ENCODE data around the gene MYADML2.

MYADML2 gene

DNA sequence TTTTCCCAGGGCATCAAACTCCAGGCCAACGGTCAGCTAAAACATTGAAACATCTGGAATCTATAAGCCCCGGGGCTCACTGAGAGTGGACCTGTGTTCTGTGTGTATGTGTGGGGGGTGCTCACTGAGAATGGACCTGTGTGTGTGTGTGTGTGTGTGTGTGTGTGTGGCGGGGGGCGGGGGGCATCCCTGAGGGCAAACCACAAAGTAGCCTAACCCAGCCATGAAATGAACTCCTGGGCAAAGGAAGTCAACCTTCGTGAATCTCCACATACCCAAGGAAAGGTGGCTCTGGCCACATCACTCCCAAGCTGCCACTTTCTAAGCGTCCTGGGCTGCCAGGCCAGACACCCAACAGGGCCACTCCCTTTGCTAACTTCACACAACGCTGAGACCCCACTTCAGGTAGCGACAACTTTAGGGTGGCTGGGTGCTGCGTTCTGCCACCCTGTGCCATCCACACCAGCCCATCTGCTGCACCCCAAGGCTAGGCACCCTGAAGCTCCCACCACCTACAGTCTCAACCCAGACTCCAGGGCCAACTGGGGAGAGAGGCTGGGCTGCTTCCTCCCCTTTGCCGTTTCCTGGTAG, 21.1 kb downstream of the MYADML2 start:
- H3K4me3 ChIP-seq (ENCODE audit: low read length) = peak overlapping the region; percentile 95
- H4K20me1 ChIP-seq (ENCODE audit: insufficient read depth, low read length) = peaks cover 24% of the 10 kb centered on the region
- H3K27ac ChIP-seq (ENCODE audit: low read length) = peak overlapping the region; percentile 69
- H3K27me3 ChIP-seq (ENCODE audit: low read depth, low read length) = no peaks in the 10 kb centered on the region
- peak overlapping the region; percentile 74 for H3K4me2 ChIP-seq (ENCODE audit: low read length)
- H3K4me1 ChIP-seq (ENCODE audit: low read length) = peaks cover 13% of the 10 kb centered on the region; the same call in 1 of the 2 replicates
- no peak for TF ChIP-seq EZH2phosphoT487 (IDR thresholded peaks at IDR 0.05; ENCODE audit: low read depth)
- no peak for TF ChIP-seq CTCF (IDR thresholded peaks at IDR 0.05; ENCODE audit: low read depth, low read length)
- peak overlapping the region; percentile 86 for H3K9ac ChIP-seq (ENCODE audit: low read length)
- no peaks in the 10 kb centered on the region for H3K36me3 ChIP-seq (replicated peaks; ENCODE audit: low read depth, low read length)
- H3K79me2 ChIP-seq (ENCODE audit: low read length) = peaks cover 68% of the 10 kb centered on the region
- no peaks in the 10 kb centered on the region for H3K9me3 ChIP-seq (ENCODE audit: insufficient read depth, low read length)
- H2AFZ ChIP-seq (ENCODE audit: low read depth, low read length) = no peak overlapping the region

GRCh38 chr17:81924557-81925532, 22.2 kb downstream of the MYADML2 start:
- Histone ChIP-seq H3K4me3 (ENCODE audit: low read length) (no peak overlapping the region), H3K9me3 (ENCODE audit: insufficient read depth, low read length) (no peaks in the 10 kb centered on the region), H3K79me2 (ENCODE audit: low read length) (peaks cover 76% of the 10 kb centered on the region), H3K4me1 (ENCODE audit: low read length) (peaks cover 13% of the 10 kb centered on the region; the same call in 1 of the 2 replicates), H4K20me1 (ENCODE audit: insufficient read depth, low read length) (peaks cover 24% of the 10 kb centered on the region), H3K27ac (ENCODE audit: low read length) (no peak overlapping the region), H3K4me2 (ENCODE audit: low read length) (no peak overlapping the region), H2AFZ (ENCODE audit: low read depth, low read length) (no peak overlapping the region), H3K36me3 (replicated peaks; ENCODE audit: low read depth, low read length) (peaks cover 3% of the 10 kb centered on the region), H3K27me3 (ENCODE audit: low read depth, low read length) (no peaks in the 10 kb centered on the region), H3K9ac (ENCODE audit: low read length) (no peak overlapping the region)
- TF ChIP-seq CTCF (IDR thresholded peaks at IDR 0.05; ENCODE audit: low read depth, low read length) (no peak), EZH2phosphoT487 (IDR thresholded peaks at IDR 0.05; ENCODE audit: low read depth) (no peak)

GRCh38 chr17:81923302-81924260, 23.5 kb downstream of the MYADML2 start:
- no peaks in the 10 kb centered on the region for H3K9me3 ChIP-seq (ENCODE audit: insufficient read depth, low read length)
- no peak overlapping the region for H2AFZ ChIP-seq (ENCODE audit: low read depth, low read length)
- no peaks in the 10 kb centered on the region for H3K27me3 ChIP-seq (ENCODE audit: low read depth, low read length)
- peaks cover 7% of the 10 kb centered on the region; the same call in 1 of the 2 replicates for H3K4me1 ChIP-seq (ENCODE audit: low read length)
- no peak overlapping the region for H3K27ac ChIP-seq (ENCODE audit: low read length)
- no peak overlapping the region for H3K4me3 ChIP-seq (ENCODE audit: low read length)
- peaks cover 24% of the 10 kb centered on the region for H4K20me1 ChIP-seq (ENCODE audit: insufficient read depth, low read length)
- H3K36me3 ChIP-seq (replicated peaks; ENCODE audit: low read depth, low read length) = peaks cover 3% of the 10 kb centered on the region
- H3K79me2 ChIP-seq (ENCODE audit: low read length) = peaks cover 69% of the 10 kb centered on the region
- H3K9ac ChIP-seq (ENCODE audit: low read length) = no peak overlapping the region
- H3K4me2 ChIP-seq (ENCODE audit: low read length) = no peak overlapping the region
- no peak for TF ChIP-seq EZH2phosphoT487 (IDR thresholded peaks at IDR 0.05; ENCODE audit: low read depth)
- TF ChIP-seq CTCF (IDR thresholded peaks at IDR 0.05; ENCODE audit: low read depth, low read length) = no peak
